Measurements from ENCODE around the gene YES1.

The YES1 gene

GRCh38 chr18:811892-812375, at the start of gene YES1:
Gene YES1 (minus strand): TSS chr18:812242. CDS start chr18:756827, 55,415 bp downstream.
- peak; percentile 21 for DNase-seq

- no peak for DNase-seq
Observed at GRCh38 chr18:857986-858385, 45.9 kb upstream of the YES1 start.

- DNase-seq, result no peak
Observed at GRCh38 chr18:853471-853870, 41.4 kb upstream of the YES1 start.

GRCh38 chr18:850960-851359, 38.9 kb upstream of the YES1 start:
- DNase-seq, result no peak

- DNase-seq, result no peak
Observed at GRCh38 chr18:849021-849420, 37.0 kb upstream of the YES1 start.

GRCh38 chr18:848062-848861, 36.2 kb upstream of the YES1 start:
- no peak for DNase-seq

- no peak for DNase-seq
Observed at GRCh38 chr18:845152-845819, 33.2 kb upstream of the YES1 start.

- peak; percentile 45 for DNase-seq
Observed at GRCh38 chr18:841647-842370, 29.8 kb upstream of the YES1 start.

GRCh38 chr18:840516-840915, 28.5 kb upstream of the YES1 start:
- no peak for DNase-seq

- DNase-seq, result peak; percentile 81
Observed at GRCh38 chr18:840023-840408, 28.0 kb upstream of the YES1 start.

- peak; percentile 88 for DNase-seq
Observed at GRCh38 chr18:839224-840022, 27.4 kb upstream of the YES1 start.

- no peak for DNase-seq
Observed at GRCh38 chr18:837922-838321, 25.9 kb upstream of the YES1 start.

GRCh38 chr18:834082-834720, 22.2 kb upstream of the YES1 start:
- peak; percentile 30 for DNase-seq

GRCh38 chr18:833197-833596, 21.2 kb upstream of the YES1 start:
- DNase-seq, result no peak

GRCh38 chr18:832085-832681, 20.1 kb upstream of the YES1 start:
- peak; percentile 23 for DNase-seq

GRCh38 chr18:830315-830901, 18.4 kb upstream of the YES1 start:
- peak; percentile 43 for DNase-seq

- no peak for DNase-seq
Observed at GRCh38 chr18:829432-829831, 17.4 kb upstream of the YES1 start.

- DNase-seq, result no peak
Observed at GRCh38 chr18:827093-827677, 15.1 kb upstream of the YES1 start.

- DNase-seq, result no peak
Observed at GRCh38 chr18:825891-826585, 14.0 kb upstream of the YES1 start.

- DNase-seq, result no peak
Observed at GRCh38 chr18:824179-824578, 12.1 kb upstream of the YES1 start.
